Stomach (tissue), 4 donors: ENCODE data around the gene GNB5.

ENCODE experiments used
- CTCF ChIP-seq, 7 experiments: fragments of 450-650 bp in 4 of 7; fragments of 200-600 bp in 3 of 7; sonication (generic) in 3 of 7; IDR thresholded peaks; one replicate each; pipeline ENCODE4 v1.5.1; 2016 to 2019; ENCODE audit warnings: antibody characterized with exemption in 7 of 7, control low read depth in 2 of 7, mild to moderate bottlenecking in 1 of 7
- EP300 ChIP-seq: sonication (generic); formaldehyde crosslinking; IDR thresholded peaks from one replicate; pipeline ENCODE4 v1.6.1; 2017; ENCODE audit warnings: antibody characterized with exemption
- POLR2A ChIP-seq, 4 donors: fragments of 450-650 bp; IDR thresholded peaks; one replicate each; pipeline ENCODE4 v1.6.1; 2016; ENCODE audit warnings: antibody characterized with exemption in 4 of 4, control low read depth in 2 of 4, mild to moderate bottlenecking in 1 of 4, moderate library complexity in 1 of 4

DNA sequence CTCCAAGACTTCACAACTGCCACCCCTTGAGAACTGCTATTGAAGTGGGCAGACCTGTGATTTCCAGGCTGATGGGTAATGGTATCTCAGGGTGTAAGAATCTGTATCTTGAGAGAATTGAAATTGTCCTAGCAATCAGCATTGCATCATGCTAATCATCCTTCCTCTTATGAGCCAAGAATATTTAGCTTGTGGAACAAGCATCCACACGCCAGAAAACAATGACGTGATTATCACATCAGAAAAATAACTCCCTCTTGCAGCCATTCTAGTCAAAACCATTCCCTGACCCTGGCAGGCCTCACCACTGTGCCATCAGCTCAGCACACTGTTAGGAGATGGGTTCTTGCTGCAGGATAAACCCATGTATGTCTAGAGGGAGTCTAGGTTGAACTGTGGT lies 85.3 kb downstream of the GNB5 start:
- no peak for TF ChIP-seq CTCF (IDR thresholded peaks at IDR 0.05)
- TF ChIP-seq EP300, result no peak
- no peak for TF ChIP-seq POLR2A (IDR thresholded peaks at IDR 0.05)
